ENCODE results near the gene THOC5. TPM values are rescaled to one million over a fixed set of nuclear protein-coding genes. Genes with fewer than 3 reads are reported as not detected.
A peak's percentile ranks its signal among the peaks of the same experiment; 100 is the strongest.
"Not testable (repeated sequence)": the region's sequence is repeated elsewhere in the genome, so short reads cannot be mapped to it uniquely, and the experiment has no call there.

Gene THOC5
- total RNA-seq, 1 experiment from 2014 or later: 80.6 TPM

DNA sequence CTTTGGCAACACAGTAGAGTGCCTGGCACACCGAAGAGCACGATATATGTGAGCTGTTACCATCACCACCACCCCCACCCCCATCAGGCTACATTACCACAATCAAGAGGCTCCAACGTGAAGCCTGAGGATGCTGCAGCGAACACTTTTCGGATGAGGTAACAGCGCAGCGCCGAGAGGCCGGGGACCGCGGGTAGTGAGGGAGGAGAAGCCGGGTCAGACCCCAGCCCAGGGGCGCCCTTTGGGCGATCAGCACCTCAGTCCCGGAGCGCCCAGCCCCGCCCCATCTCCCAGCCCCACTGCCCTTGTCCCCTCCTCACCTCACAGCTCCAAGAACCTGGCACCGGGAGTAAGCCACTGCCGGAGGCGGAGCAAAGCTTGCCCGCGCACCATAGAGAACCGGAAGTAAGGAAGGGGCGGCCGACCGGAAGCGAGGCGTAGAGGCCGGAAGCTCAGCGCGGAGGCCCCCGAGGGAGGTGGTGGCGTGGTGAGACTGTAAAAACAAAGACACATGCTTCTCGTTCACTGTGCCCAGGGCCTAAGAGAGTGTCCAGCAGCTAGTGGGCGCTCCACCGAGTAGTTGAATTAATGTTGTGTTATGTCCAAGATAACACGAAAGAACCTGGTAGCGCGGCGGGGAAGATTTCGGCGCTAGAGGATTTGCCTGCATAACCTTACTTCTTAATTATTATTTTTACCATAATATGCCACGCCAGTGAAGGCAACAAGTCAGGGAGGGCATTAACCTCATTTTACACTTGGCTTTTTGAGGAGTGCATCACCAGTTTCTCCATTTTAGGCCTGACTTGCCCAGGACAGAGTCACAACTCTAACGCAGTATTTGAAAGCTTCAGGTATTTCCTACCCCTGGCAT is at the start of gene THOC5 (continued):
- TF ChIP-seq, protein P1, sequence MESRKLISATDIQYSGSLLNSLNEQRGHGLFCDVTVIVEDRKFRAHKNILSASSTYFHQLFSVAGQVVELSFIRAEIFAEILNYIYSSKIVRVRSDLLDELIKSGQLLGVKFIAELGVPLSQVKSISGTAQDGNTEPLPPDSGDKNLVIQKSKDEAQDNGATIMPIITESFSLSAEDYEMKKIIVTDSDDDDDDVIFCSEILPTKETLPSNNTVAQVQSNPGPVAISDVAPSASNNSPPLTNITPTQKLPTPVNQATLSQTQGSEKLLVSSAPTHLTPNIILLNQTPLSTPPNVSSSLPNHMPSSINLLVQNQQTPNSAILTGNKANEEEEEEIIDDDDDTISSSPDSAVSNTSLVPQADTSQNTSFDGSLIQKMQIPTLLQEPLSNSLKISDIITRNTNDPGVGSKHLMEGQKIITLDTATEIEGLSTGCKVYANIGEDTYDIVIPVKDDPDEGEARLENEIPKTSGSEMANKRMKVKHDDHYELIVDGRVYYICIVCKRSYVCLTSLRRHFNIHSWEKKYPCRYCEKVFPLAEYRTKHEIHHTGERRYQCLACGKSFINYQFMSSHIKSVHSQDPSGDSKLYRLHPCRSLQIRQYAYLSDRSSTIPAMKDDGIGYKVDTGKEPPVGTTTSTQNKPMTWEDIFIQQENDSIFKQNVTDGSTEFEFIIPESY (IDR thresholded peaks at IDR 0.05; ENCODE audit: extremely low read depth, insufficient replicate concordance, low read length): no peak
- TF ChIP-seq JUND (IDR thresholded peaks at IDR 0.05) (no peak), EZH2 (IDR thresholded peaks at IDR 0.05) (no peak), YY1 (IDR thresholded peaks at IDR 0.05; ENCODE audit: extremely low read depth, insufficient replicate concordance, low read depth, low read length) (no peak), POLR2AphosphoS5 (IDR thresholded peaks at IDR 0.05; ENCODE audit: low read depth, low read length) (peak; percentile 81), CEBPB (IDR thresholded peaks at IDR 0.05; ENCODE audit: low read depth) (no peak), CBX3 (IDR thresholded peaks at IDR 0.05; ENCODE audit: low read depth) (peak; percentile 57; the same call in 1 of the 2 replicates), ZFX (IDR thresholded peaks at IDR 0.05) (peak; percentile 29; the same call in 1 of the 2 replicates)

DNA sequence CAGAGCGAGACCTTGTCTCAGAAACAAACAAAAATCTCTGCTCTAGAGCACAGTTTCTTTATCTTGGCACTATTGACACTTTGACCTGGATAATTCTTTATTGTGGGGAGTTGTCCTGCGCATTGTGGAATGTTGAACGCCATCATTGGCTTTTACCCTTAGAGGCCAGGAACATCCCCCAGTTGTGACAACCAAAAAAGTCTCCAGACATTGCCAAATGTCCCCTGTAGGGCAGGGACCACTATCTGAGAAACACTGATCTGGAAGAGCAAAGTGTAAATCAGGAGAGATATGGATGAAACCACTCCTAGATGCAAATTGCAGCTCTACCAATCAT is 45.1 kb upstream of the THOC5 start:
- H3K27ac ChIP-seq (ENCODE audit: low read depth, low read length): no peak overlapping the region
- intact Hi-C loops (cut with micrococcal nuclease): no loop called here
- DNase-seq (ENCODE audit: low read depth, low spot score) (no peak), ATAC-seq (no peak)
- POLR2A ChIA-PET: no interaction called here
- BruUV-seq (replicated peaks): no TSS peak
- RAD21 ChIA-PET (ENCODE audit: low non-redundant PET in 1 of 2, low total read pairs in 2 of 2, uncharacterized antibody in 2 of 2, unreplicated experiment in 2 of 2): no interaction called here
- H3K4me2 ChIP-seq (ENCODE audit: low read length): no peak overlapping the region
- H3K9me2 ChIP-seq (ENCODE audit: insufficient read depth): no peaks in the 10 kb centered on the region
- TF ChIP-seq, protein P2, sequence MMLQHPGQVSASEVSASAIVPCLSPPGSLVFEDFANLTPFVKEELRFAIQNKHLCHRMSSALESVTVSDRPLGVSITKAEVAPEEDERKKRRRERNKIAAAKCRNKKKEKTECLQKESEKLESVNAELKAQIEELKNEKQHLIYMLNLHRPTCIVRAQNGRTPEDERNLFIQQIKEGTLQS (IDR thresholded peaks at IDR 0.05): no peak
- TF ChIP-seq CBX3 (IDR thresholded peaks at IDR 0.05; ENCODE audit: low read depth) (no peak), ZFX (IDR thresholded peaks at IDR 0.05) (no peak)
- no peaks in the 10 kb centered on the region for H3K27me3 ChIP-seq (ENCODE audit: insufficient read depth, low read length)
- no peaks in the 10 kb centered on the region for H3K9me3 ChIP-seq (ENCODE audit: control insufficient read depth in 1 of 2, insufficient read depth in 1 of 2, low read depth in 1 of 2, low read length in 2 of 2)
- CTCF ChIA-PET: no interaction called here
- no peaks in the 10 kb centered on the region for H3K36me3 ChIP-seq (ENCODE audit: control insufficient read depth in 1 of 2, insufficient read depth in 2 of 2, low read length in 2 of 2)
- peaks cover 1% of the 10 kb centered on the region; the same call in 1 of the 2 replicates for H3K79me2 ChIP-seq (ENCODE audit: insufficient read depth, low read length)
- H2AFZ ChIP-seq (ENCODE audit: low read depth, low read length, poor library complexity, severe bottlenecking): no peak overlapping the region
- H3K4me3 ChIP-seq (replicated peaks in 1 of 2; ENCODE audit: low read depth in 1 of 2, low read length in 2 of 2): no peak overlapping the region
- no peaks in the 10 kb centered on the region for H4K20me1 ChIP-seq (ENCODE audit: insufficient read depth)
- peaks cover 21 to 36% of the 10 kb centered on the region in 2 experiments for H3K4me1 ChIP-seq (ENCODE audit: control insufficient read depth in 1 of 2, insufficient read depth in 2 of 2, low read length in 2 of 2)
- H3K9ac ChIP-seq (ENCODE audit: low read length): no peak overlapping the region

DNA sequence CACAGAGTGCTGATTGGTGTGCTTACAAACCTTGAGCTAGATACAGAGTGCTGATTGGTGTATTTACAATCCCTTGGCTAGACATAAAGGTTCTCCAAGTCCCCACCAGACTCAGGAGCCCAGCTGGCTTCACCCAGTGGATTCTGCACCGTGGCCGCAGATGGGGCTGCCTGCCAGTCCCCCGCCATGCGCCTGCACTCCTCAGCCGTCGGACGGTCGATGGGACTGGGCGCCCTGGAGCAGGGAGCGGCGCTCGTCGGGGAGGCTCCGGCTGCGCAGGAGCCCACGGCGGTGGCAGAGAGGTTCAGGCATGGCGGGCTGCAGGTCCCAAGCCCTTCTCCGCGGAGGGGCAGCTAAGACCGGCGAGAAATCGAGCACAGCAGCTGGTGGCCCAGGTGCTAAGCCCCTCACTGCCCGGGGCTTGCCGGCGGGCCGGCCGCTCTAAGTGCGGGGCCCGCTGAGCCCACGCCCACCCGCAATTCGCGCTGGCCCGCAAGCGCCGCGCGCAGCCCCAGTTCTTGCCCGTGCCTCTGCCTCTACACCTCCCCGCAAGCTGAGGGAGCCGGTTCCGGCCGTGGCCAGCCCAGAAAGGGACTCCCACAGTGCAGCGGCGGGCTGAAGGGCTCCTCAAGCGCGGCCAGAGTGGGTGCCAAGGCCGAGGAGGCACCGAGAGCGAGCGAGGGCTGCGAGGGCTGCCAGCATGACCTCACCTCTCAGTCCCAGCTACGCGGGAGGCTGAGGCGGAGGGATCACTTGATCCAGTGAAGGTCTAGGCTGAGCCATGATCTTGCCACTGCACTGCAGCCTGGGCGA is 44.5 kb upstream of the THOC5 start:
- intact Hi-C loops (cut with micrococcal nuclease); H2AFZ ChIP-seq (ENCODE audit: low read depth, low read length, poor library complexity, severe bottlenecking); DNase-seq (ENCODE audit: low read depth, low spot score); POLR2A ChIA-PET; H3K4me3 ChIP-seq (replicated peaks in 1 of 2; ENCODE audit: low read depth in 1 of 2, low read length in 2 of 2); RAD21 ChIA-PET (ENCODE audit: low non-redundant PET in 1 of 2, low total read pairs in 2 of 2, uncharacterized antibody in 2 of 2, unreplicated experiment in 2 of 2); H4K20me1 ChIP-seq (ENCODE audit: insufficient read depth); H3K79me2 ChIP-seq (ENCODE audit: insufficient read depth, low read length); H3K9ac ChIP-seq (ENCODE audit: low read length); ATAC-seq; H3K4me2 ChIP-seq (ENCODE audit: low read length); BruUV-seq (replicated peaks); H3K9me3 ChIP-seq (ENCODE audit: control insufficient read depth in 1 of 2, insufficient read depth in 1 of 2, low read depth in 1 of 2, low read length in 2 of 2); H3K27me3 ChIP-seq (ENCODE audit: insufficient read depth, low read length); H3K9me2 ChIP-seq (ENCODE audit: insufficient read depth); H3K27ac ChIP-seq (ENCODE audit: low read depth, low read length); H3K36me3 ChIP-seq (ENCODE audit: control insufficient read depth in 1 of 2, insufficient read depth in 2 of 2, low read length in 2 of 2): not testable (repeated sequence)
- peaks cover 21 to 36% of the 10 kb centered on the region in 2 experiments for H3K4me1 ChIP-seq (ENCODE audit: control insufficient read depth in 1 of 2, insufficient read depth in 2 of 2, low read length in 2 of 2)
- CTCF ChIA-PET: interaction anchor here (0.7 kb wide), 1 partner anchor 491 kb away, joined by 3 read pairs; no protein-coding TSS in a partner anchor

Measured in HCT116 (cell line).